GM21723 (cell line): ENCODE data around the gene AGRN.
"Not testable (repeated sequence)": the region's sequence is repeated elsewhere in the genome, so short reads cannot be mapped to it uniquely, and the experiment has no call there.

Experiments
- ATAC-seq: cut with Tn5 transposase; IDR thresholded peaks from one replicate; pipeline ENCODE4 v1.9.1; 2021; ENCODE audit warnings: mild to moderate bottlenecking, moderate library complexity; ENCODE audit not compliant: unreplicated experiment

AGRN gene

DNA sequence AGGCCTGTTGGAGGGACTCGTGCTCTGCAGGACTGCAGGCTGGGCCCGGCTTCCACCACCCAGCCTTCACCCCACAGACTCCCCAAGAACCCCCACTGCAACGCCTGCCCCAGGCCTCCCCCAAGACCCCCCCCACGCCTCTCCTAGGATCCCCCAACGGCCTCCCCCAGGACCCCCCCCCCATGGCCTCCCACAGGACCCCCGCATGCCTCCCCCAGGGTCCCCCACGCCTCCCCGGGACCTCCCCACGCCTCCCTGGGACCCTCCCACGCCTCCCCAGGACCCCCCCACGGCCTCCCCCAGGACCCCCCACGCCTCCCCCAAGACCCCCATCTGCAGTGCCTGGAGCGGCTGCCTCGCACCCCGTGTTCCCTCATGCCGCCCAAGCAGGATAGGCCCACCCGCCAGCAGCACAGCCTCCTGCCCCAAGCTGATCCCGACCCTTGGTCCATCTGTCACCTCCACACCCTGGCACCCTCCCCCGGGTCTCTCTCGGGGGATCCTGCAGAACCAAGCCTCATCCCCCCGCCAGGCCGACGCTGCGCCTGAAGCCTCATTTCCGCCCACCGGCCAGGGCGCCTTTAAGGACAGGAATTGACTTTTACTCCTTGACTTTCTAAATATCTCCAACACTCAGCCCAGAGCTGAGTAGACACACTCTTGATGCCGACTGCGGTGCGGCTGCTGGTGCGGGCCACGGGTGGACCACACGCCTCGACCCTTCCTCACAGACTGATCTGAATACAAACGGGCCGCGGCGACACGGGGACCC, 68.3 kb downstream of the AGRN start:
- no peak for ATAC-seq

DNA sequence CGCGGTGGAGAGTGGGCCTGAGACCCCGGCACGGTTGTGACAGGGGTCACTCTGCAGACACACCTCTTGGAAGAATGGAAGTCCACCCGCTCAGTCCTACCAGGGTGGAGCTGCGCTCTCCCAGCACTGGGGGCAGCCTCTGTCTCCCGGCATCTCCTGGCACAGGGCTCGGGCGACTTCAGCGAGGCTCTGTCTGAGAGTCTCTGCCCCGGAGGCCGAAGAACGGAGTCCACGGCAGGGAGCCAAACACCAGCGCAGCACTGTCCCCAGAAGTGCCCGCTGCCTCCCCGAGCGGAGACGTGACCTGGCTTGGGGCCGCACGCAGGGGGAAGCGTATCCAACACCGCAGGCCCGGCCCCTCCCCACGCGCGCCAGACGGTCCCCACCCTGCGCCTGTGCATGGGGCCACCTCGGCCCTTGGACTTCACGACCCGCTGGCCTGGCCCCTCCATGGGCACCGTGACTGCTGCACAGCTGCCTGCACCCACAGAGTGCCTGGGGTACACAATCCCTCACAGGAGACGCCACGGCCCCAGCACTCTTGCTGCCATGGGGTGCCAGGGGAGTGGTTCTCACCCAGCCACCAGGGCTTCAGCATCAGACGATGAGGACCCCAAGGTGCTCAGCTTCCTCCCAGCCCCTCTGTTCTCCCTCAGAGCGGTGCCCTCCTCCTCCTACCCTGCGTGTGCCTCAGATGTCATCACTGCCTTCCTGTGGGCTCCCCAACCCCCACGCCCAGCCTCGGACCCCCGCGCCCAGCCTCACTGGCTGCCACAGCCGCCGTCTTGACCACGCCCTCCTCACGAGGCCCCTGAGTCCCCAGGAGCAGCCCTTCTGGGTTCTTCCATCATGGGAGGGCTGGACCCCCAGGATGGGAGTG, 69.1 kb downstream of the AGRN start:
- no peak for ATAC-seq

DNA sequence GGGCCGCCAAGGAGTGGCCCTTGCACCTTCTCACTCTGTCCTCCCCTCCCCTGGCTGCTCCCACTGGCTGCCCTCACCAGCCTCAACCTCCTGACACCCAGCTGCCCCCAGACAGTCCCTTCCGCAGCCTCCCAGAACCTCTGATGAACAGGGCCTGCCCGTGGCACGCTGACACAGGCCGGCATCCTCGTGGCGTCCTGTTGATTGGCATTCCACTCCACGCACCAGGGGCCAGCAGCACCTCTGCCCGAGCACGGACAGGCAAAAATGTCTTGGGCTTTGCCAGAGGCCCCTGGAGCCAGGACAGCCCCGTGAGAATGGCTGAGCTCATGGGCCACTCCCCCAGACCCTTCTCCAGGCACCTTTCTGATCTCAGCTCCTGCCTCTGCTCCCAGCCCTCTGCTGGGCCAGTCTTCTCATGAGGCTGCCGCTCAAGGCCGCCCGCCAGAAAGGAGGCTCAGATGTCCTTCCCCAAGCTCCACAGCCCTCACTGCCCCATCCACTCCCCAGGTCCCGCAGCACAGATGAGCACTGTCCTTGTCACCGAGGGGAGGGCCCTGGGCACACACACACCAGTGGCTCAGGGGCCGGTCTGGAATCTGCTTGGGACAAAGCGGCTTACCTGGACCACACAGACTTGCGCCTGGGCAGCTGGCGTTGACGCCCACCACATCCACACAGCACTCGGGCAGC, 70.0 kb downstream of the AGRN start:
- no peak for ATAC-seq

- no peak for ATAC-seq
These were observed 70.8 kb downstream of the AGRN start for GRCh38 chr1:1090424-1091343.

GRCh38 chr1:1091344-1092148, 71.6 kb downstream of the AGRN start:
- ATAC-seq = no peak

- no peak for ATAC-seq
These were observed 72.4 kb downstream of the AGRN start for GRCh38 chr1:1092149-1092855.

DNA sequence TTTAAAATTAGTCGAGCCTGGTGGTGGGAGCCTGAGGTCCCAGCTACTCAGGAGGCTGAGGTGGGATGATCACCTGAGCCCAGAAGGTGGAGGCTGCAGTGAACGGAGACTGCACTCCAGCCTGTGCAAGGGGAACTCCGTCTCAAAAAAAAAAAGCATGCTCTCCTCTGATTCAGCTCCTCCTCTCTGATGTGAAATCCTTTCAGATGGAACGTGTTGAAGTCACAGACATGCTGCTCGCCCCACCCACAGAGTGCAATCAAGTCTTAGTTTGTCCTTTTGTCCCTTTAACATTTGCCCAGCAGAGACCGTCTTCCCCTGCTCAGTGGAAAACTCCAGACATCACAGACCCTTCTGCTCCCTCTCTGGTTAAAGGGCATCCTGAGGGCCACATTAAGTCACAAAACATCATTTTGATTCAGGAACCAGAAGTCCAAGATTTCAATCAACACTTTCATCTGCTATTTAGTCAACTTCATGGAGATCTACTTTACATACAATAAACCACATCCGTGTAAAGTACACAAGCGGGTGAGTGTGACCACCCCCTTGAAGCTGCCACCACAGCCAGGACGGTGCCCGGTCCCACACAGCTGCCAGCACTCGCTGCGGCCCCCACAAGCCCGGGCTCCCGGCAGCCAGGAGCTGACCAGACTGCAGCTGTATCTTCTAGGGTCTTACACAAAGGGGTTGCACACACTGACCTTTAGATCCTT, 73.1 kb downstream of the AGRN start:
- no peak for ATAC-seq

DNA sequence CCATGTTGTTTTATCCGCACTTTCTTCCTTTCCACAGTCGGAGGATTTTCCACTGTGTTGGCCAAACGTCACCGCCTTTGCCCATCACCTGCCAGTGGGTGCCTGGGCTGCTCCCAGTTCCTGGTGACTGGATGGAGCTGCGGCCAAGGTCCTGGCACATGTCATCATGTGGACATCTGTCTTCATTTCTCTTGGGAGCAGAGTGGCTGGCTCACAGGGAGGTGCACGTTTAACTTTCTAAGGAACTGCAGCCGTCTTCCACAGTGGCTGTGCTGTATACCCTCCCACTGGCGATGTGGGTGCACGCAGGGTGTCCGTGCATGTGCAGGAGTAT, 73.7 kb downstream of the AGRN start:
- no peak for ATAC-seq

DNA sequence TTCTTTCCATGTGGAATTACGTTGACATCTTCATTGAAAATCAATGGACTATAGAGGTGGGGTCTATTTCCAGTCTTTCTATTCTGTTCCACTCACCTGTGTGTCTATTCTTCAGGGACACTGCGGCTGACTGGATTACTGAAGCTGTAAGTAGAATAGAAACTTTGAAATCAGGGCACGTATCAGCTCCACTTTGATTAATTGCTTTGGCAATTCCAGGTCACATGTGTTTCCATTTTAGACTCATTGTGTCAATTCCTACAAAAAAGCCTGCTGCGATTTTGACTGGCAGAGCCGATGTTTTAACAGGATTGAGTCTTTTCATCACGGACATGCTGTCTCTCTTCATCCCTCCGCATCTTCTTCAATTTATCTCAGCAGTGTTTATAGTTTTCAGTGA, 75.1 kb downstream of the AGRN start:
- no peak for ATAC-seq

GRCh38 chr1:1096136-1096535, 76.2 kb downstream of the AGRN start:
- ATAC-seq = not testable (repeated sequence)

DNA sequence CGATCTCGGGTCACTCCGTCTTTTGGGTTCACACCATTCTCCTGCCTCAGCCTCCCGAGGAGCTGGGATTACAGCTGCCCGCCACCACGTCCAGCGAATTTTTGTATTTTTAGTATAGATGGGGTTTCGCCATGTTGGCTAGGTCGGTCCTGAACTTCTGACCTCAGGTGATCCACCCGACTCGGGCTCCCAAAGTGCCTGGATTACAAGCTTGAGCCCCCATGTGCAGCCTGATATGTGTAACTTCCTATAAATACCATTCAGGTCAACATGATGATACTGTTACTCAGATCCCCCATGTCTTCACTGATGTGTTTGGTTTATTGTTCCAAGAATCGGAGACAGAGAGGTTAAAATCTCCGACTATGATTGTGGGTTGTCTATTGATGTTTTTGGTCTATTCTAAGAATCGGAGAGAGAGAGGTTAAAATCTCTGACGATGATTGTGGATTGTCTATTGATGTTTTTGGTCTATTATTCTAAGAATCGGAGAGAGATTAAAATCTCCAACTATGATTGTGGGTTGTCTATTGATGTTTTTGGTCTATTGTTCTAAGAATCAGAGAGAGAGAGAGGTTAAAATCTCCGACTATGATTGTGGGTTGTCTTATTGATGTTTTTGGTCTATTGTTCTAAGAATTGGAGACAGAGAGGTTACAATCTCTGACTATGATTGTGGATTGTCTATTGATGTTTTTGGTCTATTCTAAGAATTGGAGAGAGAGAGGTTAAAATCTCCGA, 78.9 kb downstream of the AGRN start:
- no peak for ATAC-seq

DNA sequence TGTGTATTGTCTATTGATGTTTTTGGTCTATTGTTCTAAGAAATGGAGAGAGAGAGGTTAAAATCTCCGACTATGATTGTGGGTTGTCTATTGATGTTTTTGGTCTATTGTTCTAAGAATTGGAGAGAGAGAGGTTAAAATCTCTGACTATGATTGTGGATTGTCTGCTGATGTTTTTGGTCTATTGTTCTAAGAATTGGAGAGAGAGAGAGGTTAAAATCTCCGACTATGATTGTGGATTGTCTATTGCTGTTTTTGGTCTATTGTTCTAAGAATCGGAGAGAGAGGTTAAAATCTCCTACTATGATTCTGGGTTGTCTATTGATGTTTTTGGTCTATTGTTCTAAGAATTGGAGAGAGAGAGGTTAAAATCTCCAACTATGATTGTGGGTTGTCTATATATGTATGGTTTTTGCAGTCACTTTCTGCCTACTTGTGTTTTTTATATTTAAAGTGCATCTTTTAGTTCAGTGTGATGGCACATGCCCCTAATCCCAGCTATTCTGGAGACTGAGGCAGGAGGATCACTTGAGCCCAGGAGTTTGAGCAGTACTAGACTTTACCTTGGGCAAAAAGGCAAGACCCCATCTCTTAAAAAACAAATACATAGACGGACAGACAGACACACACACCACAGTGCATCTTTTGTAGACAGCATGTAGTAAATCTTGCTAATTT, 79.7 kb downstream of the AGRN start:
- ATAC-seq = no peak

- ATAC-seq = no peak
These were observed 80.4 kb downstream of the AGRN start for GRCh38 chr1:1100296-1100695.

GRCh38 chr1:1101503-1101902, 81.6 kb downstream of the AGRN start:
- no peak for ATAC-seq

GRCh38 chr1:1104152-1104551, 84.2 kb downstream of the AGRN start:
- not testable (repeated sequence) for ATAC-seq
